Lung (tissue), 12 donors: Measurements from ENCODE around the gene MIS18A. TPM values are rescaled to one million over a fixed set of nuclear protein-coding genes. Genes with fewer than 3 reads are reported as not detected.
A peak's percentile ranks its signal among the peaks of the same experiment; 100 is the strongest.

Source experiments
- ATAC-seq: fragments of 200-7000 bp; cut with Tn5 transposase; one replicate; pipeline ENCODE4 v1.9.1; 2020; ENCODE audit warnings: moderate number of reproducible peaks; ENCODE audit not compliant: insufficient read depth, low FRiP score
- DNase-seq, 3 donors: peaks; one replicate each; pipeline ENCODE4 v3.0.0-alpha.2; 2013 to 2017
- H3K27ac ChIP-seq, 2 donors: one replicate each; pipeline ENCODE4 v1.5.1; 2013; ENCODE audit warnings: mild to moderate bottlenecking in 2 of 2, moderate library complexity in 2 of 2, control low read depth in 1 of 2, inconsistent platforms in 1 of 2, low read depth in 1 of 2, low read length in 1 of 2
- H3K27me3 ChIP-seq, 3 donors: one replicate each; pipeline ENCODE4 v1.5.1; 2013; ENCODE audit warnings: low read length in 2 of 3; ENCODE audit not compliant: control insufficient read depth in 3 of 3, insufficient read depth in 3 of 3
- H3K36me3 ChIP-seq, 4 donors: one replicate each; pipeline ENCODE4 v1.5.1; 2013; ENCODE audit warnings: low read length in 4 of 4, mild to moderate bottlenecking in 1 of 4, moderate library complexity in 1 of 4; ENCODE audit not compliant: control insufficient read depth in 4 of 4, insufficient read depth in 4 of 4
- H3K4me1 ChIP-seq, 5 donors: one replicate each; pipeline ENCODE4 v1.5.1; 2013; ENCODE audit warnings: low read length in 5 of 5, mild to moderate bottlenecking in 2 of 5, moderate library complexity in 1 of 5; ENCODE audit not compliant: control insufficient read depth in 5 of 5, insufficient read depth in 5 of 5
- H3K4me3 ChIP-seq: one replicate; pipeline ENCODE4 v1.5.1; 2013; ENCODE audit warnings: mild to moderate bottlenecking, control low read depth, moderate library complexity
- H3K9ac ChIP-seq, 2 donors: one replicate each; pipeline ENCODE4 v1.5.1; 2013; ENCODE audit warnings: low read length in 2 of 2, control low read depth in 1 of 2; ENCODE audit not compliant: insufficient read depth in 1 of 2
- H3K9me3 ChIP-seq, 4 donors: one replicate each; pipeline ENCODE4 v1.5.1; 2013; ENCODE audit warnings: low read length in 3 of 4, mild to moderate bottlenecking in 1 of 4, moderate library complexity in 1 of 4; ENCODE audit not compliant: control insufficient read depth in 4 of 4, insufficient read depth in 3 of 4
- CTCF ChIP-seq: IDR thresholded peaks from 2 replicates; pipeline ENCODE4 v1.5.1; 2012; ENCODE audit warnings: mild to moderate bottlenecking; ENCODE audit errors: control extremely low read depth, extremely low read depth
- WGBS, 2 donors: extraction: QIAGEN DNeasy Blood & Tissue Kit; methylation state at CpG; one replicate each; pipeline ENCODE4 v1.1.7; 2013; 5-methylcytosine and 5-hydroxymethylcytosine counted together
- polyA plus RNA-seq, 2 donors: library from polyadenylated mRNA; stranded (reverse); fragments of 200-250 nt; gene quantifications; one replicate each; pipeline ENCODE4 v1.2.1, GENCODE V29; 2013
- total RNA-seq, 2 donors: library from RNA; depleted of rRNA in 1 of 2; stranded (reverse); fragments of >200 nt in 1 of 2; gene quantifications; one replicate each; pipeline ENCODE4 v1.2.1, GENCODE V29; 2014 to 2021
- donor health status: control.
- donor health status: control.
- donor health status: Bipolar disorder and iron deficiency.
- donor health status: healthy.
- donor health status: DM: yes; HTN: yes; CAD: no.

Gene MIS18A
- total and polyA plus RNA-seq, 4 donors: 5.0 to 8.5 (median 6.1) TPM

GRCh38 chr21:32306021-32306780 lies 27.4 kb upstream of the MIS18A start:
- WGBS, 2 donors: 69 to 72% methylated on average over 22 of the region's 22 CpGs

GRCh38 chr21:32304998-32305397 lies 26.1 kb upstream of the MIS18A start:
- Histone ChIP-seq H3K27me3 (no peaks in the 10 kb centered on the region), H3K9me3 (no peaks in the 10 kb centered on the region), H3K9ac (no peak overlapping the region), H3K36me3 (peaks cover 0 to 9% (median 3%) of the 10 kb centered on the region in 4 donors), H3K4me1 (no peaks in the 10 kb centered on the region), H3K27ac (no peak overlapping the region), H3K4me3 (no peak overlapping the region)
- 95 to 98% methylated on average over 7 of the region's 7 CpGs for WGBS, 2 donors
- TF ChIP-seq CTCF: no peak
- ATAC-seq (no peak), DNase-seq (no peak)

More at GRCh38 chr21:32306021-32306780, 27.4 kb upstream of the MIS18A start:
- no peak for TF ChIP-seq CTCF
- no peaks in the 10 kb centered on the region for H3K4me1 ChIP-seq
- DNase-seq (peak in 2 of 3 donors; percentile 11), ATAC-seq (no peak)
- no peaks in the 10 kb centered on the region for H3K27me3 ChIP-seq
- peaks cover 0 to 3% (median 3%) of the 10 kb centered on the region in 4 donors for H3K36me3 ChIP-seq
- no peak overlapping the region for H3K27ac ChIP-seq
- H3K9ac ChIP-seq: no peak overlapping the region
- no peaks in the 10 kb centered on the region for H3K9me3 ChIP-seq
- H3K4me3 ChIP-seq: no peak overlapping the region

GRCh38 chr21:32303385-32303784 lies 24.5 kb upstream of the MIS18A start:
- Histone ChIP-seq H3K4me3 (no peak overlapping the region), H3K9me3 (no peaks in the 10 kb centered on the region), H3K9ac (no peak overlapping the region), H3K27ac (no peak overlapping the region), H3K27me3 (no peaks in the 10 kb centered on the region), H3K36me3 (peaks cover 0 to 9% (median 0%) of the 10 kb centered on the region in 4 donors), H3K4me1 (no peaks in the 10 kb centered on the region)
- WGBS, 2 donors: 85 to 97% methylated on average over 1 of the region's 1 CpG
- DNase-seq (no peak), ATAC-seq (no peak)
- TF ChIP-seq CTCF: no peak
